Measurements from ENCODE around the gene SUCO.

- no peak for TF ChIP-seq CTCF (IDR thresholded peaks at IDR 0.05; ENCODE audit: extremely low read depth in 1 of 2, insufficient read depth in 1 of 2, low read depth in 1 of 2, low read length in 2 of 2)
- no peak for TF ChIP-seq POLR2AphosphoS5 (IDR thresholded peaks at IDR 0.05; ENCODE audit: insufficient read depth, low read depth, low read length)
- TF ChIP-seq MAX (IDR thresholded peaks at IDR 0.05; ENCODE audit: insufficient read depth, insufficient read length) = no peak
- no peak for TF ChIP-seq MYC (IDR thresholded peaks at IDR 0.05; ENCODE audit: low read depth, low read length)
- TF ChIP-seq POLR2A (IDR thresholded peaks at IDR 0.05; ENCODE audit: low read depth, low read length) = no peak
- TF ChIP-seq EZH2 (IDR thresholded peaks at IDR 0.05; ENCODE audit: borderline replicate concordance, low read depth, low read length, severe bottlenecking) = no peak
These were observed 40.5 kb upstream of the SUCO start for GRCh38 chr1:172492421-172492820.
